ENCODE measurements around the gene RRP9. TPM values are rescaled to one million over a fixed set of nuclear protein-coding genes. Genes with fewer than 3 reads are reported as not detected.

Gene RRP9
- total RNA-seq, 4 donors from 2014 or later: 14.9 to 32.9 (median 21.3) TPM

- no peak for DNase-seq (ENCODE audit: low spot score in 2 of 2)
- 26 to 33% methylated on average over 13 of the region's 13 CpGs for whole genome bisulfite sequencing, 2 donors
These were observed 849 bp downstream of the RRP9 start for GRCh38 chr3:51940648-51941462.

GRCh38 chr3:51938780-51939425, 2.8 kb downstream of the RRP9 start:
- Histone ChIP-seq H3K36me3 (peaks cover 0 to 54% (median 37%) of the 10 kb centered on the region in 3 donors), H3K27me3 (no peaks in the 10 kb centered on the region), H3K9me3 (no peaks in the 10 kb centered on the region), H3K27ac (no peak overlapping the region), H3K4me1 (peaks cover 3 to 36% (median 26%) of the 10 kb centered on the region in 4 donors), H3K4me3 (no peak overlapping the region)
- 86 to 89% methylated on average over 9 of the region's 9 CpGs for WGBS, 2 donors
- TF ChIP-seq CTCF (IDR thresholded peaks at IDR 0.05) (no peak), POLR2A (IDR thresholded peaks at IDR 0.05) (no peak), EP300 (IDR thresholded peaks at IDR 0.05) (no peak)
- no peak for DNase-seq (ENCODE audit: low spot score in 2 of 2)

More at GRCh38 chr3:51940648-51941462, 849 bp downstream of the RRP9 start:
- peak overlapping the region in 2 of 4 donors; percentile 78 to 86 for H3K27ac ChIP-seq
- peak overlapping the region; percentile 75 to 96 (median 80) for H3K4me3 ChIP-seq
- H3K4me1 ChIP-seq: peaks cover 3 to 38% (median 26%) of the 10 kb centered on the region in 4 donors
- H3K9me3 ChIP-seq: no peaks in the 10 kb centered on the region
- no peak for TF ChIP-seq POLR2A (IDR thresholded peaks at IDR 0.05)
- TF ChIP-seq CTCF (IDR thresholded peaks at IDR 0.05): no peak
- no peak for TF ChIP-seq EP300 (IDR thresholded peaks at IDR 0.05)
- H3K27me3 ChIP-seq: no peaks in the 10 kb centered on the region
- peaks cover 0 to 53% (median 22%) of the 10 kb centered on the region in 3 donors for H3K36me3 ChIP-seq

GRCh38 chr3:51937611-51938450, 3.9 kb downstream of the RRP9 start:
- 91 to 92% methylated on average over 9 to 13 of the region's 13 CpGs for WGBS, 2 donors
- DNase-seq (ENCODE audit: low spot score in 2 of 2): no peak
- TF ChIP-seq EP300 (IDR thresholded peaks at IDR 0.05) (no peak), CTCF (IDR thresholded peaks at IDR 0.05) (no peak), POLR2A (IDR thresholded peaks at IDR 0.05) (no peak)
- Histone ChIP-seq H3K4me3 (no peak overlapping the region), H3K9me3 (no peaks in the 10 kb centered on the region), H3K27me3 (no peaks in the 10 kb centered on the region), H3K4me1 (peaks cover 0 to 25% (median 18%) of the 10 kb centered on the region in 4 donors), H3K27ac (no peak overlapping the region), H3K36me3 (peaks cover 0 to 65% (median 37%) of the 10 kb centered on the region in 3 donors)

- Histone ChIP-seq H3K27me3 (no peaks in the 10 kb centered on the region), H3K4me1 (peaks cover 0 to 19% (median 13%) of the 10 kb centered on the region in 4 donors), H3K27ac (no peak overlapping the region), H3K36me3 (peaks cover 0 to 73% (median 37%) of the 10 kb centered on the region in 3 donors), H3K9me3 (no peaks in the 10 kb centered on the region), H3K4me3 (no peak overlapping the region)
- no peak for TF ChIP-seq EP300 (IDR thresholded peaks at IDR 0.05)
- TF ChIP-seq POLR2A (IDR thresholded peaks at IDR 0.05): no peak
- no peak for TF ChIP-seq CTCF (IDR thresholded peaks at IDR 0.05)
- WGBS, 2 donors: 82 to 94% methylated on average over 8 to 9 of the region's 9 CpGs
- no peak for DNase-seq (ENCODE audit: low spot score in 2 of 2)
These were observed 4.7 kb downstream of the RRP9 start for GRCh38 chr3:51937014-51937413.
